Activated CD4-positive, CD25-positive, alpha-beta regulatory T cell treated with anti-CD3 and anti-CD28 coated beads, Interleukin-2, amount 50 U/mL, for 16 hours (primary cell): ENCODE data around the gene PARD3.
"Not testable (repeated sequence)": the region's sequence is repeated elsewhere in the genome, so short reads cannot be mapped to it uniquely, and the experiment has no call there.

Experiments
- DNase-seq: peaks from one replicate; pipeline ENCODE4 v3.0.0-alpha.2; 2020; ENCODE audit warnings: low read depth, low spot score

The PARD3 gene

DNA sequence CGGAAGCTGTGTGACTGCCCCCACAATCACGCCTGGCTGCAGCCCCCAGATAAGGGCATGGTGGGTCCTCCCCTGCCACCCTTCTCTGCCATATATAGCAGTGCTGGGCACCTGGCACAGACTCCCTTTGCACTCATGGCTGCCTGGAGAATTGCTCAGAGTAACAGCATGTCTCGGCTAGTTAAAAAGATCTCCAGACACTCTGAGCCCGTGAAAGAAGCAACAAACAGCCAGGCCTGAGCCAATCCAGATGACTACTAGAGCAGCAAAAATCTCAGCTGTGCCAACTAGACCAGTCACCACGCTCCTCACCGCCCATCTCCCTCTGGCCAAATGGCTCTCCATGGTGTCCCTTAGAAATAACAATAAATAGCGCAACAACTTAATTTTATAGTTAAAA, 71.3 kb downstream of the PARD3 start:
- no peak for DNase-seq

DNA sequence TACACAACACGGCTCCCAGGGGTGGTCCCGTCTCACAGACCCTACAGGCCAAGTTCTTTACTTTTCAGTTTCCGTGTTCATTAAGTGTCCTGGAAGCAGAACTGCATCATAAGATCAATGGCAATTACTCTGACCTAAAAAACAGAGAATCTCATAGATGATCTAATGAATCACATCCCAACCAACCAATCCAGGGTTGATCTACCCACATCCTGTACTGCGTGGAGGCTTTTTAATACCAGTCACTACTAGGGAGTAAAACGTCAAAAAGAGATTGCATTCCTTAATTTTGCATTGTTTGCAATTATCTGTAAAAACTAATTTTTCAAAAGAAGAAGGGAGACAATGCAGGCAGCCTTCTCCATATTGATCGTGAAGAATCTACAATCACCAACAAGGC, 72.6 kb downstream of the PARD3 start:
- no peak for DNase-seq

DNA sequence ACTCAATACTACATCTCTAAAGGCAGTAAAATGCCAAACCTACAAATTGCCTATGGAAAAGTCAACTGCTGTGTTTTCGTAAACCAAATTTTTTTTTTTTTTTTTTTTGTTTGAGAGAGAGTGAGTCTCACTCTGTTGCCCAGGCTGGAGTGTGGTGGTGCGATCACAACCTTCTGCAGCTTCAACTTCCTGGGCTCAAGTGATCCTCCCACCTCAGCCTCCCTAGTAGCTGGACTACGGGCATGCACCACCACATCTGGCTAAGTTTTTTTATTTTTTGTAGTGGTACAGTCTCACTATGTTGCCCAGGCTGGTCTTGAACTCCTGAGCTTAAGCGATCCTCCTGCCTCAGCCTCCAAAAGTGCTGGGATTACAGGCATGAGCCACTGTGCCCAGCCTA, 74.0 kb downstream of the PARD3 start:
- not testable (repeated sequence) for DNase-seq

DNA sequence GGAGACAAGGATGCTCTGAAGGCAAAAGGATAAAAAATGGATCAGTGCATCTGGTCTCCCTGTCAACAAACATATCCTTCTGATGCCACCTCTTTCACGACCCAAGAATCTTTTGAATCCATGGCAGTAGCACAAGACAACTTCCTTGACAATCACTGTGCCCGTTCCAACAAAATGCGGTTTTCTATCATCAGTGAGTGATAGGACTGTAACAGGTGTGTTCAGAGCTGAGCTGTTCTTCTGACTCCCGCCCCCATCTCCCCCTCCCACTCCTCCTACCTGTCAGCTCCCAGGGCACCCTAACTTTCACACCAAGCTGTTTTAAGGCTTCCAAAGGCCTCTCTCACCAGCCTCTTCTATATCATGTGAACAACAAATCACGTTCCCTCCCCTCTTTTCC, 74.8 kb downstream of the PARD3 start:
- no peak for DNase-seq

DNA sequence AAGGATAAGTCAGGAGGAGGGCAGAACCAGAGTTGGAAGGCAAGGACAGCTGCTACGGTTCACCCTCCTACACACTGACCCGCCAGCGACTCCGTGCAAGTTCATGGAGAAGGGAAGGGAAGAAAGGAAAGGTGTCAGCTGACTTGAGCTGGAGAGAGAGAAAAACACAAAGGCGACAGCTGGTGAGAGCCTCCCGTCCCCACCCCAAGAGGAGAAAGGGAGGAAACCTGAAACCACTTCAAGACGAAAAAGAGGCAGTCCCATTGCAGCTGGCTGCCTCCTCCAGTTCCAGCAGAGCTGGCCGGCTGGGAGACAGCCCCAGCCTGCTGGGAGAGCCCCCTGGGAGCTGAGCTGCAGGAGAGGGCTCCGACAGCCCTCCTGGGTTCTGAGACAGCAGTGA, 75.2 kb downstream of the PARD3 start:
- no peak for DNase-seq

DNA sequence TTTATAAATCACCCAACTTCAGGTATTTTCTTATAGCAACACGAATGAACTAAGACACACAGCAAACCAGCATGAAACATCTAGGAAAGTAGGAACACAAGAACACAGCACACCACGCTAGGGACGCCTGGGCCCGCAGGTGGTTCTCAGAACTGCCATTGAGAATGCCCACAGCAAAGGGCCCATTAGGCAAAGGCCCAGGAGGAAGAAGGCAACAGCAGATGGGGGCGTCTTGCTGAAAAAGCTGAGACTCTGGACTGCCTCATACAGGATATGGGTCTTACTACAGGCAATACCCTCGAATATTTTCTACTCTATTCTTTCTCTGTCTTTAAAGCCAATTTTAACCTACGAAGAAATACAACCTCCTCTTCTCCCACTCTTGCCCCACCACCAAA, 77.3 kb downstream of the PARD3 start:
- DNase-seq: no peak

DNA sequence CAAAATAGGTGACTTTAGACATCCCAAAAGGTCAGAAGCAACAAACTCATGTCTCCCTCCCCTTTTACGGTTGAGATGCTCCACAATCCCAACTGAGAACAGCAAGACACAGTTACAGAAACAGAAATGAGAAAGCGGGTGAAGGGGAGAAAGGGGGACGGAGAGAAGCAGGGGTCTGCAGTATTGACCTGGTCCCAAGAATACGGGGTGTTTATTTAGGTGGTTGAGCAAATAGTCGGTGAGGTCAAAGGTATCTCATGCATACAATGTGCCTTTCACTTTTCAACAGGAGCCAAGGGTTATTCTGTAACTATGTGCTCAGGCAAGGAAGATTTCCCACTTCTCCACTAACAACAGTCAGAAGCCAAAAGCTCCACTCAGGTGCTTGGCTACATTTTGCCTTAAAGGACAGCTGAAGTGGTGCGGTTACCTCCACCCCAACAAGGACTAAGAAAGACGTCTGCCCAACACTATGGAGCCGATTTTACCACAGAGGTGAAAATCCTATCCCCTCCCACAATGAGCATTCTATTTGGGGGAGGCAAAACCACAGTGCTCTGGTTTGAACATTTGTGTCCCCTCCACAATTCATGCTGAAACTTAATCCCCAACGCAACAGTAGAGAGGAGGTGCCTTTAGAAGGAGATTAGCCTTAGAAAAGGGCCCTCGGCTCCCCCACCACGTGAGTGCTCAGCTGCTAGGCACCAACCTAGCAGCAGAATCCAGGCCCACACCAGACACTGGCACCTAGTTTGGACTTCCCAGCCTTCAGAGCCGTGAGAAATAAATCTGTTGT, 77.9 kb downstream of the PARD3 start:
- no peak for DNase-seq

DNA sequence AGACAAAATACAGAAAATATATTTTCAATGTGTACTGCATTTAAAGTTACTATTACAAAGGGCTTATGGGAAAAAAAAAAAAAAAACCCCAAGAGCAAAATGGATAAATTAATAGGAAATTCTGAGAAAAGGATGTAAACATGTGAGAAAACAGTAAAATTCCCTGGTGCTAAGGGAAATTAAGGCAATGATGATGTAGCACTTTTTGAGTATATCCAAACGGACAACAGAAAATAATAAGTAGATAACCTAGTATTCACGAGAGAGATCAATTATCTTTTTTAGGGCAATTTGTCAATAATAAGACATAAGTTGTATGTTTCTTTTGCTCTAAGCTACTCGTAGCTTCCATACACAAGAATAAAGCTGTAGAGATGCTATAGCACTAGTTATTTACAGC, 80.2 kb downstream of the PARD3 start:
- no peak for DNase-seq

DNA sequence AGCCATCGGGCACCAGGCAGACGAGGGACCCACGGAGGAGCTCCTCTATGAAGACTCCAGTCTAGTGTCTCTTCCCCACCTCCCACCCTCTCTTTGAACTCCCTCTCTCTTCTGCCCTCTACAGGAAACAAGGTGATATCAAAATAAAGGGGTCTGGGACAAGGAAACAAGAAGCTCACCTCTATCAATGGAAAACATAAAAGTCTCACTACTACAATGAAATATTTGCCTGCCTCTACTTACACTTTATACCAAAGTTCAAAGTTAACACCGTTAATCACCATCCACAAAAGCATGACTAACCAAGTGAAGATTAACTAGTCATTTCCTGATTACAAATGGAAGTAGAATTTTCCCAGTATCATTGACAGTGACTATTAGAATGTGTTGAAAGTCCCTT, 82.2 kb downstream of the PARD3 start:
- no peak for DNase-seq

DNA sequence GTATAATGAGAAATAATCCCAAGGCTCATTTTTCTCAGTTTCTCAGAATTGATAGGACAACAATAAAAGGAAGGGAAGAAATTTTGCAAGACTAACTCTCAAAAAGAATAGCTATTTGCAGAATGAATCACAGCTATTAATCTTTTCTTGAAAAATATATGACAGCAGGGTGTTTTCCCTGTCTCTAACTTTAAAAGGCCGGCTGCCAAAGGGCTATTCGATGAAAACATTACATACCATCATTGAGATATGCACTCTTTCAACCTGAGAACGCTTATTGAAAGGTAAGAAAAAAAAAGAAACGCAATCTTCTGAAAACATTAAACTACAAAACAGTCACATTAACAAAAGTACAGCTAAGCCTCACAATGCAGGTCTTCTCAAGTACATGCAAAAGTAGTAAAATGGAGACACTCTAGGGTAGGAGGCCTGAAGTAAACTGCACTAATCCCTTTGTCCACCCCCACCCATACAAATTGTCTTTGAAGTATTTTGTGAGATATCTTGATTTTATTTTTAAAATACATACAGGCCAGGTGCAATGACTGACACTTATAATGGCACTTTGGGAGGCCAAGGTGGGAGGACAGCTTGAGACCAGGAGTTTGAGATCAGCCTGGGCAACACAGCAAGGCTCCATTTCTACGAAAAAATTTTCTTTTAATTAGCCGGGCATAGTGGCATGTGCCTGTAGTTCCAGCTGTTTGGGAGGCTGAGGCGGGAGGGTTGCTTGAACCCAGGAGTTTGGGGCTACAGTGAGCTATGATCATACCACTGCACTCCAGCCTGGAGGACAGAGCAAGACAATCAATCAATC, 83.0 kb downstream of the PARD3 start:
- DNase-seq: no peak

DNA sequence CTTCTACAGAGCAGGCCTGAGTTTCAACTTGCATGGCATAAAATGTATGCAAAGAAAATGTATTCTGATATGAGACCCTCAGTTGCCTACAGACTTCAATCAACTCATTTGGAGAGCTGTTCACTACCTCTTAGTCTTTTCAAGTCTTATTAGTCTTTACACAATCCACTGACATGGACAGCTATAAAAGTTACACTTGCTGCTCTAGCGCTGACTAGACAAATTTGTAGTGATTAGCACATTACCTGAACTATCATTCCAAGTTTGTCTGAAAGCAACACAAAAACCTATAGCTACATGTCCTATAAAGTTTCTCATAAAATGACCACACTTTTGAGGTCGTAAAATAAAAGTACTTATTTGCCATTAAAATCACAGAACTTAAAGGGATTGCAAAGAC, 83.9 kb downstream of the PARD3 start:
- no peak for DNase-seq

DNA sequence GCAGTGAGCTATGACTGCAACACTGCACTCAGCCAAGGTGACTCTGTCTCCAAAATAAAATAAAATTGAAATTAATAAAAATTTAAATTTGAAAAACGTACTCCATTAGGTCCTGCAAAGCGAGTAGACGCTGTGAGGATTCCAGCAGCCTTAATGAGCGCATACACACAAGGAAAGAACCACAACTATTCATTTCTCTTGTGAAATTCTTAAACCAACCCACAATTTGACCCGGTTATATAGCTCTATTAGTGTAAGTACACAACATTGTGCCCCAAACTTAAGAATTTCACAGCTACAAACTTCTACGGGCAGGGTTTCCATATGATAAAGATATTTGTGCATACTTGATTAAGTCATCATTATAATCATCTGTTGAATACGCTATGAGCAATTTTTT, 84.4 kb downstream of the PARD3 start:
- no peak for DNase-seq

DNA sequence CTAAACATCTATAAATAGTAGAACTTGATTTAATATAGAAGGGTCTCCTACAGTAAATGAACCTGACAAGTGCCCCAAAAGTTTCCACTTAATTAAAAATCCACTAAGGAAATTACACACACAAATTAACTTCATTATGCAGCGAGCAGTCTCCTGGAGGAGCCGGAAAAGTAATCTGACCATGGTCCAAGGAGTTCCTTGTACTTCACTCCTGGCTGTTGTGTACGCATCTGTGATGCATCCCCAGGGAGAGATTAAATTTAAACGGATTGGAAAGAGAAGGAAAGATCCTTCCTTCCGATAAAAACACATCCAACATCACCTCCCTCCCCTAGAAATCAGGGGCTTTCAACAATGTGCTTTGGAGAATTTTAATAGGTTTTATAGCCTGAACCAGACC, 85.5 kb downstream of the PARD3 start:
- DNase-seq: no peak

DNA sequence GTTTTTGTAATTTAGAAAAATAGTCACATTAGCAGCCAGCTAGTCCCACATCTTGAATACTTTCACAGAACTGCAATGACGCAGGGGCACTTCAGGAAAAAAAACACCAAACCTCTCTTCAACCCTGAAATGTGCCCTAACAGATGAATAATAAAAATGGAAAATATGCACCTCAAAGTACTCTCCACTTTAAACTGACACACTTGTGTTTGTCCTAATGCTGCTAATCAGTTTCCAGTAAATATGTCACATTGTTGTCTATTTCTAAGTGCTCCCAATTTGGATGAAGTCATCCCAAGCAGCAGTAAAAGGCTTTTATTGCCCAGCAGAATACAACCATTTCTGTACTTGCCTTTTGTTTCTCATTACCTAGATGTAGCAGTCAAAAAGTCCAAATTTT, 86.7 kb downstream of the PARD3 start:
- no peak for DNase-seq

DNA sequence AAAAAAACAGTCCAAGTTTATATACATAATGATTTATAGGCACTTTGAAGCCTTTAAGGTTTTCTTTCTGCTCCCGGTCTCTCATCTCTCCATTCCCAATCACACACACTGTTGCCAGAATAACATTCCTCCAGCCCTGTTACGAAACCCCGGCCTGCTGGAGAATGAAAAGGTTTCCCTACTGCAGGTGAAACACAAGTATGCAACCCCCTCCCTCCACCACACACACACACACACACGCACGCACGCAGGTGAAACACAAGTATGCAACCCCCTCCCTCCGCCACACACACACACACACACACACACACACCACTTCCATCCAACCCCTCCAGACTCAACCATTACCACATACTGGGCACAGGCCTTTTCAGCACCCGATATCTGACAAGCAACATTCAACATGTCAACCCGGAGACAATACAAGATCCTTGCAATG, 87.5 kb downstream of the PARD3 start:
- DNase-seq: no peak

DNA sequence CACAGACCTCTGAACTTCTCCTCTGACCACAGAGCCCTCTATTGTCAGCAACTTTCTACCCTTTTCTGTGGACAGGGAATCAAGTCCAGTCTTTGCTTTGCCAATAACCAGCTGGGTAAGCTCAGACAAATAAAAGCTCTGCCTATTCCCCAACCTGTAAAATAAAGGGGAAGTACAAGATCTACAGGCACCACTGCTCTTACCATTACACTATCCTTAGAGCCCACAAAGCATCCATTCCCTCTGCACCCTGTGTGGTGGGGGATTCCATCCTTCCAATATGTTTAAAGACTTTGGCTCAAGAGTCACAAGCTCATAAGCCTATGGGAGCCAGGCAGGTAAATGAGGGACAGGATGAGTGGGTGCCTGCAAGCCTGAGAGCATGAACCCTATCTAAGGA, 88.2 kb downstream of the PARD3 start:
- no peak for DNase-seq

DNA sequence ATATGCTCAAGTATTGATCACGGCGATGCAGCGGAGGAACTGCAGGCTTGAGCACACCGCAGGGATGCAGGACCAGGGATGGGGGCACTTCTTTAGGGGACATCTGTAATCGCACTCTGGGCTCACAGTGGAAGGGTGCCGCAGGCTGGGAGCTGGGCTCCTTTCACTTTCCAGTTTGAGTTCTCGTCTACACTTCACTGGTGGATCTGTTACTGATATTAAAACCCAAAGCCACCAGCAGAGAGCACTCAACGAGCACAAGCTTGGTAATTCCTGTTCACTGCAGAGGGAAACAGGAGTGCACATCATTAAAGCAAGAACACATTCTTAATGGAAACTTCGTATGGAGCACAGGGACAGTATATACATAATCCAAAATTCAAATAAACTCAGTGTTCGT, 91.3 kb downstream of the PARD3 start:
- no peak for DNase-seq

DNA sequence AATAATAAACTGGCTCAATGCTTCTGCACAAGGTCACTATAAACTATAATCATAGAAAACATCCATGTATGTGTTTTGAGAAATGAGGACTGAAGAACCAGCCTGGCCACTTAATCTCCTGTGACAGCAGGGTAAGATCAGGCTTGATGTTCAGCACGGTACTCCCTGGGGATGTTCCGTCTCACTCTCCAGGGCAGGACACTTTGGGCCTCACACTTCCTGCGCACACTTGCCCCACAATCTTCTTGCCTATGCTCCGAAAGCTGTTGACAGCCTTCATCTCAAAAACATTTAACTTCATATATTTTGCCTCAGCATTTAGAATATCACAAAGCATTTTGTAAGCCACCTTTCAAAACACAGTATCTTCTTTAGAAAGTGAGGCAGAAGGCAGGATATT, 92.7 kb downstream of the PARD3 start:
- DNase-seq: no peak

DNA sequence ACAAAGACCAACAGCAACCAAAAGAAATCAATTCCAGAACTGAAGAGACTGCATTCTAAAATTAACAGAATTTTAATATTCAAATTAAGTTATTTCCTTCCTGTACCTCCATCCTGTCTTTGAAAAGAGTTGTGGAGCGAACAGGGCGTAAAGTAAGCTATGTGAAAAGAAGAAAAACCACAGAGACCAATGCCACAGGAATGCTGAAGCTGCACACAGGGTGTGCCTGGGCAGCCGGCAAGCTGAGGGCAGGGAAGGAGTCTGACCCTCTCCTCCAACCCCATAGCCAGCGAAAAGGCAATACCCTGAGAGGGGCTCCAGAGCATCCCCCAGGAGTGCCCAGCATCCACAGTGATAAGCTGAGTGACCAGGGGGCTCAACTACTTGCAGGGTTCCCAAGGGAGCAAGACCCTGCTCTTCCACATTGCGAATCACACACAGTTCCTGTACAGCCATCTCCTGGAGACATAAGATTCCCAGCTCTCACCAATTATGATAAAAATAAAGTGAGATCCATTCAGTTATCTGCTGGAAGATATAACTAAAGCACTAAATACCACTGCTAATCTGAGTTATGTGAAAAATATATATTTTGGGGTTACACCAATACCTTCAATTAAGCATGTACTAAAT, 93.8 kb downstream of the PARD3 start:
- no peak for DNase-seq

DNA sequence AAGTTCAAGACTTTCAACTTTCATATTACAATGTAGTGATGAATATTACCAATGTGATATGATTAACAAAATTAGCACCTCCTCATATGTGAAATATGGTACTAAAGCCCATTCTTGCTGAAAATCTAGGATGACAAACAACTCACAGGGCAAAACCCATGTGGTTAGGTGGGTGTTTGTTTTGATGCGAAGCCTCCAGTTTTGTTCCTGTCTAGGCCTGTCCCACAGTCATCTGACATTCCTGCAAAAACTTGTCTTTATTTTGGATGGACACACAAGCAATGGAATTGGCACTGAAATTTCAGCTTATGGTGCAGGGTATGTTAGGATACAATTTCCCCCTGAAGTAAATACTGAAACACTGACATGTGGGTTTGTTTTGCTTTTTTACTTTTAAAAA, 95.3 kb downstream of the PARD3 start:
- DNase-seq: no peak

DNA sequence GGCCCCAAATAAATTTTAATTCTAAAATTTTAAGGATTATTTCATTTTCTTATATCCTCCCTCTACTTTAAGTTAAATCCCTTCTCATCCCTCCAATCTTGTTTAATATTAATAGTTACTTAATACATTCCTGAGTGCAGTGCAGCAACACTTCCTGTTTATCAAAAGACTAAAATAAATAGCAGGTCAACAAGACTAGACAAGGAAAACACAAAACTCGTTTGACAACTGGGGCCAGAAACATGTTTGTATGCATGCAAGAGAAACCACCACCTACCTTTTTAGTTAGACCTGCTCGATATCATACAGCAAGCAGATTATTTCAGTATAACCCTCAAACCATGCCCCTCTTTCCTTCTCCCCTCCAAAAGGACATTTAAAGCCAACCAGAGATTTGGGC, 95.8 kb downstream of the PARD3 start:
- DNase-seq: no peak

DNA sequence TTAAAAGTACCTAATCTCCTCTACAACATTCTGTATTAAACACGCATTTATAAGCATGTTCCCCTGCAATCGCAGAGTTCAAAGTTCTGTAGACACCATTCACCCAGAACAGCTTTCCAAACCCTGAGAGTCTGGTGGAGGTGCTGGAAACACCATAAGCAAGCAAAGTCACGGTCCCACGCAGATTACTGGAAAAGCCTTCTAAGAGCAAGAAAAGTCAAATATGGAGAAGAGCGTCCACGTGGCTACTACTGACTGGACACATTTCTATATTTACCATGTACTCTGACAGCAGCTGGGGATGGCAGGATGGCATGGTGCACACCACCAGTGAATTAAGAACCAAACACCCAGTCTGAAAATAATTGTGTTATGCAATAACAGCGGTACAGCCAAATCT, 97.7 kb downstream of the PARD3 start:
- no peak for DNase-seq

DNA sequence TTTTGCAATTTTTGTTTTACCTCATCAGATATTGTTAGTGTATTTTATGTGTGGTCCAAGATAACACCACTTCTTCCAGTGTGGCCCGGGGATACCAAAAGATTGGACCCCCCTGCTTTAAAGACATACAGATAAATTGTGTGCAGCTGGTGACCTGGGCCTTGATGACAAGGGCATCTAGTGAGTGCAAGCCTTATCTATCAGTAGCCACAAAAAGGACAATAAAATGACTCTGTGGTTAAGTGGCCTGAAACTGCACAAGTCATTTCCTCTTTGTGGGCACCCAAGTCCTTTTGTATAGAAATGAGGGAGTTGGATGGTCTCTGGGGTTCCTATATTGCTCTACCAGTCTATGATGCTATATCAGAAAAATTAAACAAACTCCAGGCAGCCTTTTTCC, 98.1 kb downstream of the PARD3 start:
- DNase-seq: no peak
